Measurements from ENCODE around the gene LMLN. TPM values are rescaled to one million over a fixed set of nuclear protein-coding genes. Genes with fewer than 3 reads are reported as not detected.
"Not testable (repeated sequence)": the region's sequence is repeated elsewhere in the genome, so short reads cannot be mapped to it uniquely, and the experiment has no call there.

The LMLN gene
- polyA plus RNA-seq, 2 donors: 1.3 to 2.4 TPM

GRCh38 chr3:198030726-198031125 is 70.7 kb downstream of the LMLN start:
- Histone ChIP-seq H3K4me3 (ENCODE audit: low read depth in 1 of 2, low read length in 2 of 2) (no peak overlapping the region), H3K36me3 (ENCODE audit: control insufficient read depth in 2 of 2, insufficient read depth in 2 of 2, low read length in 1 of 2) (peaks cover 0 to 3% of the 10 kb centered on the region in 2 donors), H3K4me1 (ENCODE audit: control insufficient read depth in 2 of 2, insufficient read depth in 2 of 2, low read length in 1 of 2) (no peaks in the 10 kb centered on the region), H3K27ac (ENCODE audit: low read depth in 2 of 2, low read length in 1 of 2) (no peak overlapping the region), H3K27me3 (ENCODE audit: control insufficient read depth in 1 of 2, insufficient read depth in 2 of 2, low read length in 2 of 2) (no peaks in the 10 kb centered on the region), H3K9me3 (ENCODE audit: control insufficient read depth in 2 of 2, insufficient read depth in 1 of 2, low read depth in 1 of 2, low read length in 1 of 2) (no peaks in the 10 kb centered on the region)
- WGBS, 2 donors: 84 to 88% methylated on average over 13 of the region's 13 CpGs

- H3K27me3 ChIP-seq (ENCODE audit: control insufficient read depth in 1 of 2, insufficient read depth in 2 of 2, low read length in 2 of 2): no peaks in the 10 kb centered on the region
- peaks cover 0 to 3% of the 10 kb centered on the region in 2 donors for H3K36me3 ChIP-seq (ENCODE audit: control insufficient read depth in 2 of 2, insufficient read depth in 2 of 2, low read length in 1 of 2)
- no peaks in the 10 kb centered on the region for H3K9me3 ChIP-seq (ENCODE audit: control insufficient read depth in 2 of 2, insufficient read depth in 1 of 2, low read depth in 1 of 2, low read length in 1 of 2)
- H3K4me3 ChIP-seq (ENCODE audit: low read depth in 1 of 2, low read length in 2 of 2): no peak overlapping the region
- no peaks in the 10 kb centered on the region for H3K4me1 ChIP-seq (ENCODE audit: control insufficient read depth in 2 of 2, insufficient read depth in 2 of 2, low read length in 1 of 2)
- 72 to 80% methylated on average over 18 of the region's 18 CpGs for WGBS, 2 donors
- H3K27ac ChIP-seq (ENCODE audit: low read depth in 2 of 2, low read length in 1 of 2): no peak overlapping the region
These were observed 72.3 kb downstream of the LMLN start for GRCh38 chr3:198032039-198032936.

DNA sequence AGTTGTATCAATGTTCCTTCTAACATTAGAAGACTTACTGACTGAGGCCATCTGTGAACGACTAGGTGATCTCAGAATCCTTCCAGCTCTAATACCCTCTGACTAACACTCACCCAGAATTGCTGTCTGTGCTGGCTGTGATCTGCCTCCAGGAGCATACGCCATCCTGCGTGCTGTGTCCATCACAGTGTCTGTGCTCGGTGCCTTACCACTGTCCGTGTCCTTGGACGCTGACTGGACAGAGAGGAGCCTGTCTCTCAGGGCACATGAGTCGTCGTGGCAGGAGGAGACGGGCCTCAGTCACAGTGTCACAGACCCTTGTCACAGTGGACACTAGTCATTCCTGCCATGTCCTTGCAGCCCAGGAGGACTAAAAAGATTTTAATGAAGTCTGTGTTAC is 83.1 kb downstream of the LMLN start:
- no peaks in the 10 kb centered on the region for H3K9me3 ChIP-seq (ENCODE audit: control insufficient read depth in 2 of 2, insufficient read depth in 1 of 2, low read depth in 1 of 2, low read length in 1 of 2)
- peaks cover 0 to 2% of the 10 kb centered on the region in 2 donors for H3K4me1 ChIP-seq (ENCODE audit: control insufficient read depth in 2 of 2, insufficient read depth in 2 of 2, low read length in 1 of 2)
- H3K36me3 ChIP-seq (ENCODE audit: control insufficient read depth in 2 of 2, insufficient read depth in 2 of 2, low read length in 1 of 2): peaks cover 0 to 6% of the 10 kb centered on the region in 2 donors
- WGBS, 2 donors: 92 to 94% methylated on average over 9 of the region's 9 CpGs
- no peak overlapping the region for H3K27ac ChIP-seq (ENCODE audit: low read depth in 2 of 2, low read length in 1 of 2)
- H3K4me3 ChIP-seq (ENCODE audit: low read depth in 1 of 2, low read length in 2 of 2): no peak overlapping the region
- H3K27me3 ChIP-seq (ENCODE audit: control insufficient read depth in 1 of 2, insufficient read depth in 2 of 2, low read length in 2 of 2): no peaks in the 10 kb centered on the region

DNA sequence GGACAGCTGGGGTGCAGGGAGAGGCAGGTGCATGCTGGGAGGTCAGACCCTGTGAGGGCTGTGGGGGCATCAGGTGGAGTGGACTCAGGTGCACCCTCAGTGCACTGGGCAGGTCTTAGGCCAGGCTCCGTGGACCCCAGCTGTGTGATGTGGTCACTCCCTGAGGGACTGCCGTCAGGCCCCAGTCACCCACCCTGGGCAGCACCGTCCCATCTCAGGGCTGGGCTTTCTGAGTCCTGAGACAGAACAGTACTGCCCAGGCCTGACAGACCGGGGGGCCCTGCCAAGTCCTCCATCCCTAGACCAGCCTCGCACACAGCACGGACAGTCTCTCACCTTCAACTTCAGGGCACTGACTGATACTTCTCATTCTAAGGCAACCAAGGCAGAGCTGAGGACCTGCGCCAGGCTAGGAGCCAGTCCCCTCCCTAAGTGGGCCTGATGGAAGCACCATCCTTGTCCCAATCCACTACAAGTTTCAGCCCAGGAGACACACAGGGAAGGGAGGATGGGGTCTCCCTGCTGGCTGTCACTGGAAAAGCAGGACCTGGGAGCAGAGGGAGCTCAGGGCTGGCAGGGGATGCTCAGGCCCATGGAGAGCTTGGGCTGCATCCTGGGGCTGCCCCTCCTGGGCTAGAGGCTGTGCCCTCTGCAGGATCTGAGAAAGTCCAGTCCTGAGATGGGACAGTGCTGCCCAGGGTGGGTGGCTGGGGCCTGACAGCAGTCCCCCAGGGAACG is 86.3 kb downstream of the LMLN start:
- Histone ChIP-seq H3K9me3 (ENCODE audit: control insufficient read depth in 2 of 2, insufficient read depth in 1 of 2, low read depth in 1 of 2, low read length in 1 of 2) (no peaks in the 10 kb centered on the region), H3K4me3 (ENCODE audit: low read depth in 1 of 2, low read length in 2 of 2) (no peak overlapping the region), H3K27ac (ENCODE audit: low read depth in 2 of 2, low read length in 1 of 2) (no peak overlapping the region), H3K27me3 (ENCODE audit: control insufficient read depth in 1 of 2, insufficient read depth in 2 of 2, low read length in 2 of 2) (no peaks in the 10 kb centered on the region), H3K36me3 (ENCODE audit: control insufficient read depth in 2 of 2, insufficient read depth in 2 of 2, low read length in 1 of 2) (peaks cover 0 to 3% of the 10 kb centered on the region in 2 donors), H3K4me1 (ENCODE audit: control insufficient read depth in 2 of 2, insufficient read depth in 2 of 2, low read length in 1 of 2) (peaks cover 0 to 2% of the 10 kb centered on the region in 2 donors)
- 94 to 99% methylated on average over 8 of the region's 8 CpGs for WGBS, 2 donors

DNA sequence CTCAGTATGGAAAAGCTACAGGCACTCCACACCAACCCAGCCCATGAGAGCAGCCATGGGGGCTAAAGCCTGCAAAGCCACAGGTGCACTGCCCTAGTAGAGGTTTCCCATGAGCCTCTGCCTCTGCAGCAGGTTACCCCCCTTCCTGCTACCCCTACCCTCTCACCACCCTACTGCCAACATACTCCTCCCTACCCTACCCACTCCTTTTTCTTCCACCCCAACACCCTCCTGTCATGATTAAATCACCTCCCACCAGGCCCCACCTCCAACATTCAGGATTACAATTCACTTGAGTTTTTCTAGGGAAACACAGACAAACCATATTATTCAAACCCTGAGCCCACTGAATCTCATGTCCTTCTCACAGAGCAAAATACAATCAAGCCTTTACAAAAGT is 88.4 kb downstream of the LMLN start:
- H3K27me3 ChIP-seq (ENCODE audit: control insufficient read depth in 1 of 2, insufficient read depth in 2 of 2, low read length in 2 of 2): no peaks in the 10 kb centered on the region
- H3K27ac ChIP-seq (ENCODE audit: low read depth in 2 of 2, low read length in 1 of 2): no peak overlapping the region
- H3K4me3 ChIP-seq (ENCODE audit: low read depth in 1 of 2, low read length in 2 of 2): no peak overlapping the region
- no peaks in the 10 kb centered on the region for H3K9me3 ChIP-seq (ENCODE audit: control insufficient read depth in 2 of 2, insufficient read depth in 1 of 2, low read depth in 1 of 2, low read length in 1 of 2)
- no peaks in the 10 kb centered on the region for H3K36me3 ChIP-seq (ENCODE audit: control insufficient read depth in 2 of 2, insufficient read depth in 2 of 2, low read length in 1 of 2)
- H3K4me1 ChIP-seq (ENCODE audit: control insufficient read depth in 2 of 2, insufficient read depth in 2 of 2, low read length in 1 of 2): peaks cover 0 to 2% of the 10 kb centered on the region in 2 donors

DNA sequence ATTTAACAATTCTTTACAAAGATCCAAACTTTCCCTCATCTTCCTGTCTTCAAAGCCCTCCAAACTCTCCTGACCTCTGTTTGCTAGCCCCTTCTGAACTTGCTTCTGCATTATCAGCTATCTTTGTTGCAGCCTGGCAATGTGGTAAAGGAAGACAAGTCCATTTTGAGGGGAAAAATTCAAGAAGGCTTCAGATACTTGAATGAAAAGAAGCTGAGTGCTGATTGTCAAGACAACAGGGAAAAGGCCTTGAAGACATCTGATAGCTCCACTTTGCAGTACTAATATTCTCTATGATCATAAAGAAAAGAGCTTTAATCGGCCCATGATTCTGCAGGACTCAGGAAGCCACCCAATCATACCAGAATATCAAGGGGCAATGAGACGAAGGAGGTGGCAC is 91.8 kb downstream of the LMLN start:
- 67 to 75% methylated on average over 2 of the region's 2 CpGs for WGBS, 2 donors

GRCh38 chr3:198053462-198053861 is 93.4 kb downstream of the LMLN start:
- H3K27ac ChIP-seq (ENCODE audit: low read depth in 2 of 2, low read length in 1 of 2); H3K4me1 ChIP-seq (ENCODE audit: control insufficient read depth in 2 of 2, insufficient read depth in 2 of 2, low read length in 1 of 2); H3K27me3 ChIP-seq (ENCODE audit: control insufficient read depth in 1 of 2, insufficient read depth in 2 of 2, low read length in 2 of 2); H3K36me3 ChIP-seq (ENCODE audit: control insufficient read depth in 2 of 2, insufficient read depth in 2 of 2, low read length in 1 of 2); H3K9me3 ChIP-seq (ENCODE audit: control insufficient read depth in 2 of 2, insufficient read depth in 1 of 2, low read depth in 1 of 2, low read length in 1 of 2); H3K4me3 ChIP-seq (ENCODE audit: low read depth in 1 of 2, low read length in 2 of 2): not testable (repeated sequence)

More for the DNA sequence above, 91.8 kb downstream of the LMLN start:
- Histone ChIP-seq H3K36me3 (ENCODE audit: control insufficient read depth in 2 of 2, insufficient read depth in 2 of 2, low read length in 1 of 2) (no peaks in the 10 kb centered on the region), H3K4me3 (ENCODE audit: low read depth in 1 of 2, low read length in 2 of 2) (no peak overlapping the region), H3K27me3 (ENCODE audit: control insufficient read depth in 1 of 2, insufficient read depth in 2 of 2, low read length in 2 of 2) (no peaks in the 10 kb centered on the region), H3K4me1 (ENCODE audit: control insufficient read depth in 2 of 2, insufficient read depth in 2 of 2, low read length in 1 of 2) (peaks cover 0 to 2% of the 10 kb centered on the region in 2 donors), H3K9me3 (ENCODE audit: control insufficient read depth in 2 of 2, insufficient read depth in 1 of 2, low read depth in 1 of 2, low read length in 1 of 2) (no peaks in the 10 kb centered on the region), H3K27ac (ENCODE audit: low read depth in 2 of 2, low read length in 1 of 2) (no peak overlapping the region)

GRCh38 chr3:198061119-198062067 is 101.4 kb downstream of the LMLN start:
- Histone ChIP-seq H3K27me3 (ENCODE audit: control insufficient read depth in 1 of 2, insufficient read depth in 2 of 2, low read length in 2 of 2) (peaks cover 0 to 4% of the 10 kb centered on the region in 2 donors), H3K36me3 (ENCODE audit: control insufficient read depth in 2 of 2, insufficient read depth in 2 of 2, low read length in 1 of 2) (no peaks in the 10 kb centered on the region), H3K27ac (ENCODE audit: low read depth in 2 of 2, low read length in 1 of 2) (no peak overlapping the region), H3K4me1 (ENCODE audit: control insufficient read depth in 2 of 2, insufficient read depth in 2 of 2, low read length in 1 of 2) (no peaks in the 10 kb centered on the region), H3K4me3 (ENCODE audit: low read depth in 1 of 2, low read length in 2 of 2) (no peak overlapping the region), H3K9me3 (ENCODE audit: control insufficient read depth in 2 of 2, insufficient read depth in 1 of 2, low read depth in 1 of 2, low read length in 1 of 2) (no peaks in the 10 kb centered on the region)
- 74% methylated on average over 1 of the region's 1 CpG for WGBS, 2 donors

DNA sequence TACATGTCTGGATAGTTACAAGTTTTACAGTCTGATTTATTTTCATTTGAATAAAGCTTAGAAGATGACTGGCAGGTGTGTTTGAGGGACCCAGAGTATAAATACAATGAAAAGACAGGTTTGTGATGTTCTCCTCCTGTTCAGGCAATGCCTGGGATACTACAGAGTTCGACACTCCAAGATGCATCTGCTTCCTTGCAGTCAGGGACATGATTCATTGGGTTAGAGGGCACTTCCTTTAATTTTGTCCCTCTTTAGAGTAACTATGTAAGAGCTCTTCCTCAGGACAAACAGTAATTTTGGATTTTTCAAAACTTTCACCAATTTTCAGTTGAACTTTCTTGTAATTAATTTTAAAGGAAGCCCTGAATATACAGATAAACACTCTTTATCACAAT is 102.0 kb downstream of the LMLN start:
- Histone ChIP-seq H3K27me3 (ENCODE audit: control insufficient read depth in 1 of 2, insufficient read depth in 2 of 2, low read length in 2 of 2) (peaks cover 0 to 4% of the 10 kb centered on the region in 2 donors), H3K4me3 (ENCODE audit: low read depth in 1 of 2, low read length in 2 of 2) (no peak overlapping the region), H3K36me3 (ENCODE audit: control insufficient read depth in 2 of 2, insufficient read depth in 2 of 2, low read length in 1 of 2) (no peaks in the 10 kb centered on the region), H3K27ac (ENCODE audit: low read depth in 2 of 2, low read length in 1 of 2) (no peak overlapping the region), H3K4me1 (ENCODE audit: control insufficient read depth in 2 of 2, insufficient read depth in 2 of 2, low read length in 1 of 2) (no peaks in the 10 kb centered on the region), H3K9me3 (ENCODE audit: control insufficient read depth in 2 of 2, insufficient read depth in 1 of 2, low read depth in 1 of 2, low read length in 1 of 2) (no peaks in the 10 kb centered on the region)
- WGBS, 2 donors: 44 to 64% methylated on average over 1 of the region's 1 CpG
